ENCODE measurements around the gene WFDC12.

- TF ChIP-seq CTCF (IDR thresholded peaks at IDR 0.05; ENCODE audit: low read depth, low read length, poor library complexity, severe bottlenecking) (no peak), EZH2phosphoT487 (IDR thresholded peaks at IDR 0.05; ENCODE audit: borderline replicate concordance, low read length) (no peak)
Observed at GRCh38 chr20:45082468-45082867, 41.8 kb downstream of the WFDC12 start.

All from DOHH2 (cell line).